Muscle of leg (tissue), 16 donors: ENCODE measurements around the gene YAF2. TPM values are rescaled to one million over a fixed set of nuclear protein-coding genes. Genes with fewer than 3 reads are reported as not detected.

Source experiments
- DNase-seq: peaks from one replicate; pipeline ENCODE4 v3.0.0; 2013
- H3K27ac ChIP-seq: one replicate; pipeline ENCODE4 v1.5.1; 2013; ENCODE audit warnings: mild to moderate bottlenecking, low read length, control low read depth
- H3K27me3 ChIP-seq: one replicate; pipeline ENCODE4 v1.6.1; 2013; ENCODE audit warnings: low read length; ENCODE audit not compliant: control insufficient read depth, insufficient read depth
- H3K36me3 ChIP-seq: one replicate; pipeline ENCODE4 v1.6.1; 2013; ENCODE audit warnings: low read length; ENCODE audit not compliant: control insufficient read depth, insufficient read depth
- H3K4me1 ChIP-seq: one replicate; pipeline ENCODE4 v1.6.1; 2013; ENCODE audit warnings: low read length; ENCODE audit not compliant: control insufficient read depth, insufficient read depth
- H3K4me3 ChIP-seq: one replicate; pipeline ENCODE4 v1.5.1; 2013; ENCODE audit warnings: low read length, control low read depth
- H3K9me3 ChIP-seq: replicated peaks from 2 replicates; pipeline ENCODE4 v1.6.1; 2013; ENCODE audit warnings: low read depth, low read length; ENCODE audit not compliant: control insufficient read depth
- WGBS: methylation state at CpG from one replicate; pipeline ENCODE4 v1.1.5; 2013; ENCODE audit warnings: missing lambda C conversion rate; ENCODE audit not compliant: insufficient coverage; 5-methylcytosine and 5-hydroxymethylcytosine counted together
- long read RNA-seq, 11 donors: transcript quantifications; one replicate each; lab custom pipeline, GENCODE V29; 2026
- polyA plus RNA-seq, 8 donors: library from polyadenylated mRNA; unstranded; fragments of 120-200 nt; gene quantifications; one replicate each; pipeline versions ENCODE4 v1.2.1 to v1.2.3, GENCODE V29; 2013; ENCODE audit warnings: inconsistent platforms in 1 of 8, low replicate concordance in 1 of 8; ENCODE audit not compliant: insufficient read length in 8 of 8, insufficient read depth in 1 of 8
- total RNA-seq: library from RNA; stranded (reverse); fragments of 120-200 nt; gene quantifications from one replicate; pipeline ENCODE4 v1.2.4, GENCODE V29; 2013

Gene YAF2
- total RNA-seq (33.2 TPM), polyA plus RNA-seq (10 to 100 TPM; 21.7 to 28.2 (median 24.9) TPM)
- long read RNA-seq, donor 1, partial matches to known transcripts, result 0 of 2 reads
- long read RNA-seq, donor 1, other reads (novel, unspliced or antisense), result 0 of 2 reads
- long read RNA-seq, donor 2, partial matches to known transcripts, result 0 of 2 reads
- long read RNA-seq, donor 2, other reads (novel, unspliced or antisense), result 0 of 2 reads
- long read RNA-seq, donor 3, full-length matches to known transcripts, result 10 of 10 reads
- long read RNA-seq, donor 3, partial matches to known transcripts, result 0 of 10 reads
- long read RNA-seq, donor 3, other reads (novel, unspliced or antisense), result 0 of 10 reads
- long read RNA-seq, donor 4, partial matches to known transcripts, result 0 of 4 reads
- long read RNA-seq, donor 4, other reads (novel, unspliced or antisense), result 0 of 4 reads
- long read RNA-seq, donor 5, full-length matches to known transcripts, result 15 of 15 reads
- long read RNA-seq, donor 5, partial matches to known transcripts, result 0 of 15 reads
- long read RNA-seq, donor 5, other reads (novel, unspliced or antisense), result 0 of 15 reads
- long read RNA-seq, donor 6, full-length matches to known transcripts, result 20 of 20 reads
- long read RNA-seq, donor 6, partial matches to known transcripts, result 0 of 20 reads
- long read RNA-seq, donor 6, other reads (novel, unspliced or antisense), result 0 of 20 reads
- long read RNA-seq, donor 7, transcript YAF2-203 (4 exons, 2,076 nt), result major isoform, 7 of 8 reads
- long read RNA-seq, donor 7, partial matches to known transcripts, result 0 of 8 reads
- long read RNA-seq, donor 7, other reads (novel, unspliced or antisense), result 0 of 8 reads
- long read RNA-seq, donor 8, full-length matches to known transcripts, result 11 of 11 reads
- long read RNA-seq, donor 8, partial matches to known transcripts, result 0 of 11 reads
- long read RNA-seq, donor 8, other reads (novel, unspliced or antisense), result 0 of 11 reads
- long read RNA-seq, donor 9, partial matches to known transcripts, result 0 of 4 reads
- long read RNA-seq, donor 9, other reads (novel, unspliced or antisense), result 0 of 4 reads
- long read RNA-seq, donor 10, transcript YAF2-203 (4 exons, 2,076 nt), result major isoform, 8 of 17 reads
- long read RNA-seq, donor 10, partial matches to known transcripts, result 5 of 17 reads
- long read RNA-seq, donor 10, other reads (novel, unspliced or antisense), result 0 of 17 reads
- long read RNA-seq, donor 11, partial matches to known transcripts, result 0 of 3 reads
- long read RNA-seq, donor 11, other reads (novel, unspliced or antisense), result 0 of 3 reads

- peak; percentile 96 for DNase-seq
- WGBS, result 1% methylated on average over 60 of the region's 69 CpGs
Measured at GRCh38 chr12:42238240-42239140, at the start of gene YAF2. TSS of gene YAF2 (minus strand) at chr12:42238248. CDS start at chr12:42238180, 68 bp downstream.

GRCh38 chr12:42286741-42287140, 48.7 kb upstream of the YAF2 start:
- H3K4me1 ChIP-seq, result no peaks in the 10 kb centered on the region
- H3K4me3 ChIP-seq, result no peak overlapping the region
- H3K36me3 ChIP-seq, result no peaks in the 10 kb centered on the region
- H3K27me3 ChIP-seq, result no peaks in the 10 kb centered on the region
- 93% methylated on average over 15 of the region's 26 CpGs for WGBS
- no peaks in the 10 kb centered on the region for H3K9me3 ChIP-seq
- DNase-seq, result no peak
- H3K27ac ChIP-seq, result no peak overlapping the region

More at GRCh38 chr12:42238240-42239140, at the start of gene YAF2:
- peaks cover 10% of the 10 kb centered on the region for H3K36me3 ChIP-seq
- peaks cover 10% of the 10 kb centered on the region for H3K4me1 ChIP-seq
- no peaks in the 10 kb centered on the region for H3K9me3 ChIP-seq
- H3K4me3 ChIP-seq, result peak within 1 kb of the TSS; percentile 62
- H3K27ac ChIP-seq, result peak within 1 kb of the TSS; percentile 88
- no peaks in the 10 kb centered on the region for H3K27me3 ChIP-seq

- no peak for DNase-seq
- no peak overlapping the region for H3K27ac ChIP-seq
- WGBS, result no CpG with 5 or more reads among the region's 2 CpGs
Measured at GRCh38 chr12:42285431-42285830, 47.4 kb upstream of the YAF2 start.

GRCh38 chr12:42284876-42285275, 46.8 kb upstream of the YAF2 start:
- no peaks in the 10 kb centered on the region for H3K9me3 ChIP-seq
- no peaks in the 10 kb centered on the region for H3K36me3 ChIP-seq
- H3K4me1 ChIP-seq, result no peaks in the 10 kb centered on the region
- H3K4me3 ChIP-seq, result no peak overlapping the region
- no peak overlapping the region for H3K27ac ChIP-seq
- peak; percentile 60 for DNase-seq
- no peaks in the 10 kb centered on the region for H3K27me3 ChIP-seq
- WGBS, result no CpG with 5 or more reads among the region's 2 CpGs

More at GRCh38 chr12:42285431-42285830, 47.4 kb upstream of the YAF2 start:
- H3K9me3 ChIP-seq, result no peaks in the 10 kb centered on the region
- no peaks in the 10 kb centered on the region for H3K4me1 ChIP-seq
- H3K36me3 ChIP-seq, result no peaks in the 10 kb centered on the region
- no peaks in the 10 kb centered on the region for H3K27me3 ChIP-seq
- no peak overlapping the region for H3K4me3 ChIP-seq

- no peak for DNase-seq
- Histone ChIP-seq H3K9me3 (no peaks in the 10 kb centered on the region), H3K4me1 (no peaks in the 10 kb centered on the region), H3K36me3 (no peaks in the 10 kb centered on the region), H3K27ac (no peak overlapping the region), H3K4me3 (no peak overlapping the region), H3K27me3 (no peaks in the 10 kb centered on the region)
- WGBS, result no CpG with 5 or more reads among the region's 1 CpG
Measured at GRCh38 chr12:42284157-42284556, 46.1 kb upstream of the YAF2 start.

GRCh38 chr12:42283739-42284138, 45.7 kb upstream of the YAF2 start:
- no peaks in the 10 kb centered on the region for H3K4me1 ChIP-seq
- no peaks in the 10 kb centered on the region for H3K36me3 ChIP-seq
- DNase-seq, result no peak
- H3K27ac ChIP-seq, result no peak overlapping the region
- no peaks in the 10 kb centered on the region for H3K27me3 ChIP-seq
- H3K9me3 ChIP-seq, result no peaks in the 10 kb centered on the region
- no peak overlapping the region for H3K4me3 ChIP-seq

- no CpG with 5 or more reads among the region's 2 CpGs for WGBS
- no peak overlapping the region for H3K27ac ChIP-seq
- H3K4me1 ChIP-seq, result no peaks in the 10 kb centered on the region
- H3K4me3 ChIP-seq, result no peak overlapping the region
- no peaks in the 10 kb centered on the region for H3K36me3 ChIP-seq
- no peaks in the 10 kb centered on the region for H3K27me3 ChIP-seq
- no peaks in the 10 kb centered on the region for H3K9me3 ChIP-seq
- DNase-seq, result no peak
Measured at GRCh38 chr12:42282294-42282693, 44.2 kb upstream of the YAF2 start.

GRCh38 chr12:42281844-42282243, 43.8 kb upstream of the YAF2 start:
- Histone ChIP-seq H3K36me3 (no peaks in the 10 kb centered on the region), H3K27ac (no peak overlapping the region), H3K9me3 (no peaks in the 10 kb centered on the region), H3K4me3 (no peak overlapping the region), H3K4me1 (no peaks in the 10 kb centered on the region), H3K27me3 (no peaks in the 10 kb centered on the region)
- WGBS, result no CpG with 5 or more reads among the region's 3 CpGs
- no peak for DNase-seq

- Histone ChIP-seq H3K27me3 (no peaks in the 10 kb centered on the region), H3K4me3 (no peak overlapping the region), H3K36me3 (no peaks in the 10 kb centered on the region), H3K9me3 (no peaks in the 10 kb centered on the region), H3K4me1 (no peaks in the 10 kb centered on the region), H3K27ac (no peak overlapping the region)
- WGBS, result 100% methylated on average over 2 of the region's 3 CpGs
- no peak for DNase-seq
Measured at GRCh38 chr12:42281278-42281677, 43.2 kb upstream of the YAF2 start.
